CD4-positive, alpha-beta T cell (primary cell): Measurements from ENCODE around the gene TMEM184B. TPM values are rescaled to one million over a fixed set of nuclear protein-coding genes. Genes with fewer than 3 reads are reported as not detected.

Experiments used
- ATAC-seq: fragments of 200-7000 bp; cut with Tn5 transposase; one replicate; pipeline ENCODE4 v1.10.0; 2022; ENCODE audit warnings: mild to moderate bottlenecking; ENCODE audit not compliant: poor library complexity
- CTCF ChIA-PET: fragments of 350-600 bp; sonication (Branson Sonifier 250); formaldehyde crosslinking; loops from one replicate; lab custom pipeline; 2021; ENCODE audit warnings: antibody characterized with exemption, inconsistent platforms; lab: Charles Lee
- POLR2A ChIA-PET: fragments of 350-600 bp; sonication (Branson Sonifier 250); formaldehyde crosslinking; loops from one replicate; lab custom pipeline; 2021; ENCODE audit warnings: antibody characterized with exemption, inconsistent platforms; lab: Charles Lee
- DNase-seq, 14 experiments: peaks; one replicate each; pipeline ENCODE4 v3.0.0-alpha.2; 2013 to 2020; ENCODE audit warnings: mixed read lengths in 2 of 14
- H3K27ac ChIP-seq, 2 donors: one replicate each; pipeline versions ENCODE4 v1.5.1 to v1.7.0; 2013; ENCODE audit warnings: low read length in 2 of 2, low read depth in 1 of 2, mild to moderate bottlenecking in 1 of 2
- H3K27me3 ChIP-seq, 2 experiments: 1 replicate in 1 of 2; 2 replicates in 1 of 2; pipeline versions ENCODE4 v1.6.1 to v1.7.0; 2013; ENCODE audit warnings: low read length in 2 of 2, control low read depth in 1 of 2, mild to moderate bottlenecking in 1 of 2, moderate library complexity in 1 of 2; ENCODE audit not compliant: insufficient read depth in 2 of 2, control insufficient read depth in 1 of 2
- H3K36me3 ChIP-seq: one replicate; pipeline ENCODE4 v1.6.1; 2013; ENCODE audit warnings: low read length, control low read depth; ENCODE audit not compliant: insufficient read depth
- H3K4me1 ChIP-seq: one replicate; pipeline ENCODE4 v1.6.1; 2013; ENCODE audit warnings: low read length, control low read depth; ENCODE audit not compliant: insufficient read depth
- H3K4me3 ChIP-seq: one replicate; pipeline ENCODE4 v1.5.1; 2013; ENCODE audit warnings: mild to moderate bottlenecking, low read length, moderate library complexity
- H3K9me3 ChIP-seq, 2 experiments: 1 replicate in 1 of 2; 2 replicates in 1 of 2; pipeline versions ENCODE4 v1.6.1 to v1.7.0; 2013; ENCODE audit warnings: low read length in 2 of 2, mild to moderate bottlenecking in 2 of 2, control low read depth in 1 of 2, moderate library complexity in 1 of 2; ENCODE audit not compliant: control insufficient read depth in 1 of 2, insufficient read depth in 1 of 2
- H3K27ac Mint-ChIP-seq: one replicate; pipeline ENCODE4 v1.8.0; 2020; ENCODE audit warnings: mixed read lengths
- H3K27me3 Mint-ChIP-seq: one replicate; pipeline ENCODE4 v1.8.0; 2021; ENCODE audit warnings: mixed read lengths
- H3K36me3 Mint-ChIP-seq: one replicate; pipeline ENCODE4 v1.8.0; 2021; ENCODE audit warnings: low read depth, mixed read lengths
- H3K4me1 Mint-ChIP-seq: one replicate; pipeline ENCODE4 v1.8.0; 2021; ENCODE audit warnings: low read depth, mixed read lengths
- H3K4me3 Mint-ChIP-seq: one replicate; pipeline ENCODE4 v1.8.0; 2020; ENCODE audit warnings: mild to moderate bottlenecking, mixed read lengths
- H3K9me3 Mint-ChIP-seq: one replicate; pipeline ENCODE4 v1.8.0; 2020; ENCODE audit warnings: mixed read lengths
- CTCF ChIP-seq: fragments of 200-600 bp; IDR thresholded peaks from one replicate; pipeline ENCODE4 v1.8.0; 2022; ENCODE audit warnings: antibody characterized with exemption, mild to moderate bottlenecking
- intact Hi-C, 2 experiments: fragments of 100-400 bp; cut with DNase I in 1 of 2; cut with micrococcal nuclease in 1 of 2; formaldehyde crosslinking; loops; one replicate each; pipeline versions ENCODE4 v1.15.1 to v1.9.0; 2023 to 2025; cut with DNase I, micrococcal nuclease
- total RNA-seq, 174 experiments: library from RNA in 2 of 174; stranded (reverse) in 2 of 174; gene quantifications; one replicate each; pipeline ENCODE4 v1.2.3 and lab custom pipeline; 2021 to 2026

TMEM184B gene
- total RNA-seq, 2 experiments from 2014 or later, result 49.3 to 50.1 TPM

- ChIA-PET CTCF (interaction anchor here (1.4 kb wide), 1 partner anchor 179 kb away, joined by 9 read pairs; no protein-coding TSS in a partner anchor), POLR2A (no interaction called here)
- H3K4me1 Mint-ChIP-seq, result peaks cover 5% of the 10 kb centered on the region
- peak overlapping the region; percentile 30 for H3K27ac Mint-ChIP-seq
- H3K4me3 Mint-ChIP-seq, result no peak overlapping the region
- Histone ChIP-seq H3K9me3 (no peaks in the 10 kb centered on the region), H3K36me3 (peaks cover 71% of the 10 kb centered on the region), H3K4me3 (no peak overlapping the region), H3K27ac (no peak overlapping the region), H3K4me1 (peaks cover 26% of the 10 kb centered on the region), H3K27me3 (no peaks in the 10 kb centered on the region)
- ATAC-seq, result no peak
- H3K36me3 Mint-ChIP-seq, result peaks cover 65% of the 10 kb centered on the region
- intact Hi-C loops, result loop anchor here (1.0 to 5.0 kb wide), 3 partner anchors 114 to 179 kb away; no protein-coding TSS in a partner anchor
- no peak for DNase-seq
- no peak for TF ChIP-seq CTCF
- no peaks in the 10 kb centered on the region for H3K9me3 Mint-ChIP-seq
- no peaks in the 10 kb centered on the region for H3K27me3 Mint-ChIP-seq
Measured at GRCh38 chr22:38230916-38231315, 41.9 kb downstream of the TMEM184B start.

- POLR2A ChIA-PET, result interaction anchor here (0.6 to 1.9 kb wide), 2 partner anchors 15 to 29 kb away, joined by 3 to 6 read pairs; no protein-coding TSS in a partner anchor
Measured at GRCh38 chr22:38230108-38230825, 42.5 kb downstream of the TMEM184B start.

More at GRCh38 chr22:38230108-38230825, 42.5 kb downstream of the TMEM184B start:
- peaks cover 26% of the 10 kb centered on the region for H3K4me1 ChIP-seq
- DNase-seq, result peak in 12 of 14 experiments; percentile 13 to 70 (median 30)
- H3K27ac ChIP-seq, result no peak overlapping the region
- peak; percentile 45 for ATAC-seq
- H3K4me3 Mint-ChIP-seq, result no peak overlapping the region
- no peaks in the 10 kb centered on the region for H3K9me3 Mint-ChIP-seq
- H3K36me3 ChIP-seq, result peaks cover 71% of the 10 kb centered on the region
- CTCF ChIA-PET, result interaction anchor here (1.4 kb wide), 1 partner anchor 178 kb away, joined by 9 read pairs; no protein-coding TSS in a partner anchor
- H3K4me3 ChIP-seq, result no peak overlapping the region
- H3K27me3 Mint-ChIP-seq, result no peaks in the 10 kb centered on the region
- TF ChIP-seq CTCF, result peak; percentile 15
- H3K36me3 Mint-ChIP-seq, result peaks cover 63% of the 10 kb centered on the region
- intact Hi-C loops, result loop anchor here (1.0 to 5.0 kb wide), 3 partner anchors 113 to 178 kb away; no protein-coding TSS in a partner anchor
- no peaks in the 10 kb centered on the region for H3K27me3 ChIP-seq
- no peaks in the 10 kb centered on the region for H3K9me3 ChIP-seq
- H3K4me1 Mint-ChIP-seq, result peaks cover 5% of the 10 kb centered on the region
- H3K27ac Mint-ChIP-seq, result peak overlapping the region; percentile 30
